Fibroblast of pulmonary artery (primary cell): ENCODE data around the gene PBX3.

Experiments used
- DNase-seq: peaks from one replicate; pipeline ENCODE4 v3.0.0-alpha.2; 2010; ENCODE audit warnings: low read depth
- H3K4me3 ChIP-seq: replicated peaks from 2 replicates; pipeline ENCODE4 v1.5.1; 2011; ENCODE audit warnings: low read depth, mild to moderate bottlenecking, control low read depth, low read length, moderate library complexity
- CTCF ChIP-seq: IDR thresholded peaks from 2 replicates; pipeline ENCODE4 v1.5.1; 2011; ENCODE audit warnings: mild to moderate bottlenecking, control low read depth, low read length, inconsistent platforms; ENCODE audit errors: missing control alignments

PBX3 gene

DNA sequence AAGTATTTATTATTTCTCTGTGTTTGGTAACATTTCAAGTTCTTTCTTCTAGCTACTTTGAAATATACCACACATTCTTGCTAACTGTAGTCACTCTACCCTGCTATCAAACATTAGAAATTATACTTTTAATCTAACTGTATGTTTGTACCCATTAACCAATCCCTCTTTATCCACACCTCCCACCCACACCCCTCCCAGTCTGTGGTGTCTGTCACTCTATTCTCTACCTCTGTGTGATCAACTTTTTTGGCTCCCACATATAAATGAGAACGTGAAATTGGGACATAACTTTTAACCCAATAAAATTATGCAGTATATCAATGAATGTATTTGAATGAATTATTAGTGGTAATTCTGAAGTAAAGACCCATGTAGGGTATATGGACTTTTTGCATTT is 79.7 kb downstream of the PBX3 start:
- DNase-seq: no peak
- no peak for TF ChIP-seq CTCF

DNA sequence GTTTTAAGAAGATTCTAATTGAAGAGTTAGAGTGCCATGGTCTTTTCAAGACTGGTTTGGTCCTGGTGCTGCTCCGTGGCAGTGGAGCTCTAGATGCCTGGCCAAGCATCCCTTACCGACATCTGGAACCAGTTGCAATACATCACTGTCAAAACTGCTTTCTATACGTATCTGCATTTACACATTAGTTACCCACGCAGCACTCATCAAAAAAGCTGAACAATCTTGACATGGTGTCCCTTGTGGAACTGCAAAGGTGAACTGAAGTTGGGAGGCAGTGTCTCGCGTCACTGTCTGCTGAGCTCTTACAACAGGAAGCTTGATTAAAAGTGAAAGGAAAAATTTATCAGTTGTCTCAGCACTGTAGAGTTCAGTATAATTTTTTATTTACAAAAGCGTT is 82.6 kb downstream of the PBX3 start:
- peak overlapping the region; percentile 59 for H3K4me3 ChIP-seq
- peak; percentile 53 for DNase-seq
- no peak for TF ChIP-seq CTCF

More for the DNA sequence above, 79.7 kb downstream of the PBX3 start:
- no peak overlapping the region for H3K4me3 ChIP-seq

DNA sequence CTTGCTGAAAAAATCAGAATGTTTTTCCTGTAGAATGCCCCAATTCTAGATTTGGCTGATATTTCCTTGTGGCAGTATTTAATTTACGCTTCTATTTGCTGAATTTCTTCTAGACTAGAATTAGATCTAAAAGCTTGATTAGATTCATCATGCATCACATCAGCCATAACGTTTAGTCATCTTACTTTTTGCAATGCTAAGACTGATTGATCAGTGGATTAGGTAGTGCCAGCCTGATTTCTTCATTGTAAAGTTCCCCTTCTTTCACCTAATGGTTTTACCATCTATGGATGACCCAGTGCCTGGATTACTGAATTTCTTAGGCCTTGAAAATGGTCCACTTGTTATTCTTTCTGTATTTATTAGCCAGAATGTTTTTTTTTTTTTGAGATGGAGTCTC is 83.9 kb downstream of the PBX3 start:
- TF ChIP-seq CTCF: no peak
- H3K4me3 ChIP-seq: no peak overlapping the region
- DNase-seq: no peak

DNA sequence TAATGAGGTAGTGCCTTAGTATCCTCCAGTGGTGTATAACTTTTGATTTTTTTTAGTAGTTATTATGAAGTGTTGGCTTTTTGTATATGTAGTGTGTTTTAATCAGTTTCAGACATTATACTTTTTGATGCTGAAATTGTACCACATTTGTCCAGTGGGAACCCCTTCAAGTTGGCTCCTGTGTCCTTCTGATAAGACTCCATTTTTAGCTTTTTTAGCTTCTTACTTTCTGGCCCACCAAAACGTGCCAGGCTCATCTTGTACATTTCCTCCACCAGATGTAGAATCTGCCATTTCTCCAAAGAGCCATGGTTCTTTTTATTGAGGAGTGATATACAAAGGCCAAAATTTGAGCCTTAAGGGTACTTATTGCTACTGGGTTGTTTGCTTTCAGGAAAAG is 84.4 kb downstream of the PBX3 start:
- no peak for TF ChIP-seq CTCF
- no peak for DNase-seq
- no peak overlapping the region for H3K4me3 ChIP-seq

DNA sequence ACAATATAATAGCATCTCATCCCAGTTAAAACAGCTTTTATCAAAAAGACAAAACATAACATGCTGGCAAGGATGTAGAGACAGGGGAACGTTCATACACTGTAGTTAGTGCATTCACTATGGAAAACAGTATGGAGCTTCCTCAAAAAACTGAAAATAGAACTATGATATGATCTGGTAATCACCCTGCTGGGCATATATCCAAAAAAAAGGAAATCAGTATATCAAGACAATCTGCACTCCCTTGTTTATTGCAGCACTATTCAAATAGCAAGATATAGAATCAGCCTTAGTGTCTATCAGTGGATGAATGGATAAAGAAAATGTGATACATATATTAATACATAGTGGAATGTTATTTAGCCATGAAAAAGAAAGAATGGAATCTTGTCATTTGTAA is 88.5 kb downstream of the PBX3 start:
- no peak overlapping the region for H3K4me3 ChIP-seq
- no peak for TF ChIP-seq CTCF
- no peak for DNase-seq

GRCh38 chr9:125839317-125839716 is 92.1 kb downstream of the PBX3 start:
- no peak overlapping the region for H3K4me3 ChIP-seq
- TF ChIP-seq CTCF: no peak
- DNase-seq: no peak

GRCh38 chr9:125841444-125841843 is 94.3 kb downstream of the PBX3 start:
- no peak for DNase-seq
- no peak for TF ChIP-seq CTCF
- no peak overlapping the region for H3K4me3 ChIP-seq
